HG02870 (cell line): Measurements from ENCODE around the gene VWCE.
A peak's percentile ranks its signal among the peaks of the same experiment; 100 is the strongest.
"Not testable (repeated sequence)": the region's sequence is repeated elsewhere in the genome, so short reads cannot be mapped to it uniquely, and the experiment has no call there.

Experiments used
- ATAC-seq: cut with Tn5 transposase; IDR thresholded peaks from one replicate; pipeline ENCODE4 v1.9.1; 2021; ENCODE audit warnings: mild to moderate bottlenecking, moderate library complexity; ENCODE audit not compliant: unreplicated experiment

The VWCE gene

DNA sequence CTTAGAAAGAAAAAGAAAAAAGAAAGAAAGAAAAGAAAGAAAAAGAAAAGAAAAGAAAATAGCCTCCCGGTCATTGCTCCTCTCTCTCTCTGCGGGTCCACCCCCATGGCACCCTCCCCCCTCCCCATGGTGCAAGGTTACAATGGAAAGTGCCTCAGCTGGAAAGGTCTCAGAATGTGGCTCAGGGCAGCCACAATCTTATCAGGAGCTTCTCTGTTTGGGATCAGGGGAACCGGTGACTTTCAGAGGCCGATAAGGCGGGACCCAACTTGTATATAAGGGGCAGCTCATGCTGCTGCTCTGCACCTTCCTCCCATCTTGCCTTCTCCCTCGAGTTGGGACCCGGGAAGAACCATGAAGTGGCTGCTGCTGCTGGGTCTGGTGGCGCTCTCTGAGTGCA lies 73.1 kb downstream of the VWCE start, which contains the start of gene PGA4:
Gene PGA4 (plus strand): TSS at position 301 of the 400 bp plus-strand sequence. CDS start 54 bp downstream, at position 355.
- not testable (repeated sequence) for ATAC-seq

- not testable (repeated sequence) for ATAC-seq
Measured at GRCh38 chr11:61219016-61219415, 76.1 kb downstream of the VWCE start.

GRCh38 chr11:61218306-61218705 lies 76.8 kb downstream of the VWCE start:
- ATAC-seq: not testable (repeated sequence)

- ATAC-seq: peak; percentile 38
Measured at GRCh38 chr11:61213711-61214324, 81.3 kb downstream of the VWCE start.

DNA sequence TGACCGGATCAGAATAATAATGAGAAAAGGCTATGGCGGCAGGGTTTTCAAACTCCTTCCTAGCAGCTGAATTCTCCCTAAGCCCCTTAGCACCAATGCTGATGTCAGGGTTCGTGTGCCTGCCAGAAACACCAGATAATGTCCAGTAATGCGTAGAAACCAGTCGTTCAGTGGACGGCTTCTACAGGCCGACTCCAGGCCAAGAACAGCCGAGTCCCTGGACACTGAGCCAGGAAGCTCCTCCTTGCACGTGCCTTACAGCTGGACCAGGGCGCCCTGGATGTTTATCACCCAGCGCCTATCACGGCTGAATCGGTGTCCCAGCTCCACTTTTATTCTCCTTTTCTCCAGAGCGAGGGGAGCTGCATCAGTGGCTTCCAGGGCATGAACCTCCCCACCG lies 82.9 kb downstream of the VWCE start:
- ATAC-seq: not testable (repeated sequence)

- ATAC-seq: not testable (repeated sequence)
Measured at GRCh38 chr11:61211327-61211952, 83.7 kb downstream of the VWCE start.

- ATAC-seq: not testable (repeated sequence)
Measured at GRCh38 chr11:61210629-61211028, 84.5 kb downstream of the VWCE start.
